Measurements from ENCODE around the gene FRMPD1.

DNA sequence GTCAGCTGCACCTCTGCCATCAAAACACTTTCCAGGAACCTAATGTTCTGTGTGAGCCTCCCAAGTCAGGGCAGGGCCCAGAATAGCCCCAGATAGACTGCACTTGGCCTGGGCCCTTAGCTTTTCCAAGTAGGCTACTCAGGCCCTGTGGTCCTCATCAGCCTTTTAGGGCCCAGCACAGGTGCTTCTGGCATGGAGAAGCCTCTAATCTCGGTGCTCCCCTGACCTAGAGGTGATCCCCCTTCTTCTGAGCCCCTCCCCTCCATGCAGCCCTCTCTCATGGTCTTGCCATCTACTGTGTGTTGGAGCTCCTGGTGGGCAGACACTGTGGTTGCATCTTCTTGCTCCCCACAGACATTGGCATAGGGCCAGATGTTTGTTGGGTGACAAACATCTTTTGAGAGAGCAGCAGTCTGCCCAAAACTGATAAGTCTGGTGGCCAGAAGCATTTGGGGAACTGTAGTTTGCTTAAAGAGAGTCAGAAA lies 28.1 kb downstream of the FRMPD1 start:
- TF ChIP-seq, protein P1, sequence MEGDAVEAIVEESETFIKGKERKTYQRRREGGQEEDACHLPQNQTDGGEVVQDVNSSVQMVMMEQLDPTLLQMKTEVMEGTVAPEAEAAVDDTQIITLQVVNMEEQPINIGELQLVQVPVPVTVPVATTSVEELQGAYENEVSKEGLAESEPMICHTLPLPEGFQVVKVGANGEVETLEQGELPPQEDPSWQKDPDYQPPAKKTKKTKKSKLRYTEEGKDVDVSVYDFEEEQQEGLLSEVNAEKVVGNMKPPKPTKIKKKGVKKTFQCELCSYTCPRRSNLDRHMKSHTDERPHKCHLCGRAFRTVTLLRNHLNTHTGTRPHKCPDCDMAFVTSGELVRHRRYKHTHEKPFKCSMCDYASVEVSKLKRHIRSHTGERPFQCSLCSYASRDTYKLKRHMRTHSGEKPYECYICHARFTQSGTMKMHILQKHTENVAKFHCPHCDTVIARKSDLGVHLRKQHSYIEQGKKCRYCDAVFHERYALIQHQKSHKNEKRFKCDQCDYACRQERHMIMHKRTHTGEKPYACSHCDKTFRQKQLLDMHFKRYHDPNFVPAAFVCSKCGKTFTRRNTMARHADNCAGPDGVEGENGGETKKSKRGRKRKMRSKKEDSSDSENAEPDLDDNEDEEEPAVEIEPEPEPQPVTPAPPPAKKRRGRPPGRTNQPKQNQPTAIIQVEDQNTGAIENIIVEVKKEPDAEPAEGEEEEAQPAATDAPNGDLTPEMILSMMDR (IDR thresholded peaks at IDR 0.05; ENCODE audit: low read length), result no peak
- TF ChIP-seq EZH2 (optimal IDR thresholded peaks at IDR 0.05; ENCODE audit: low read depth, low read length) (no peak), EZH2phosphoT487 (IDR thresholded peaks at IDR 0.05; ENCODE audit: low read length) (no peak)
